ENCODE results near the gene CYP27B1.

GRCh38 chr12:57726884-57727757 lies 39.8 kb downstream of the CYP27B1 start:
- peak in 1 of 2 donors; percentile 31 for TF ChIP-seq CTCF (IDR thresholded peaks at IDR 0.05)
- peak in 1 of 3 donors; percentile 5 for TF ChIP-seq POLR2AphosphoS5 (IDR thresholded peaks at IDR 0.05)
- no peak for TF ChIP-seq POLR2A (IDR thresholded peaks at IDR 0.05)
- no peak for TF ChIP-seq EP300 (IDR thresholded peaks at IDR 0.05)

Data from suprapubic skin (tissue), 4 donors.